Renal cortical epithelial cell (primary cell): ENCODE data around the gene PFKL. TPM values are rescaled to one million over a fixed set of nuclear protein-coding genes. Genes with fewer than 3 reads are reported as not detected.
"Not testable (repeated sequence)": the region's sequence is repeated elsewhere in the genome, so short reads cannot be mapped to it uniquely, and the experiment has no call there.

Source experiments
- DNase-seq: peaks from one replicate; pipeline ENCODE4 v3.0.0-alpha.2; 2011; ENCODE audit warnings: low read depth
- total RNA-seq: library from RNA; depleted of rRNA; stranded (reverse); fragments of >200 nt; gene quantifications from 2 replicates; pipeline ENCODE4 v1.2.3, GENCODE V29; 2014

The PFKL gene
- total RNA-seq, 1 donor from 2014 or later: 250 TPM

DNA sequence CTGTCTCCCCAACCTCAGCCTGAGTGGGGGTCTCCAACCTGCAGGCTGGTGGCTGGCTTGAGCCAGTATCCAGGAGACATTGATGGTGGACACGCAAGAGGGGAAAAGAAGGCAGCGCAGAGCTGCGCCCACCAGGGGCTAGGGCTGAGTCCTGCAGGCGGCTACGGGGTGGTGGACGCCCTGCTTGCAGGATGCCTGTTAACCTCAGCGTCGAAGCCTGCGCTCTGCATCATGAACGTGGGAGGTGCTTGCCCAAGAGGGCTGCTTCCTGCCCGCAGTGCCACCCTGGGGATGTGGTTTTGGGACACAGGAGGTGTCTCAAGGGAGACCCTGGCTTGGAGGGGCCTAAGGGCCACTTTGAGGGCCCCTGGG lies 27.7 kb downstream of the PFKL start:
- no peak for DNase-seq

DNA sequence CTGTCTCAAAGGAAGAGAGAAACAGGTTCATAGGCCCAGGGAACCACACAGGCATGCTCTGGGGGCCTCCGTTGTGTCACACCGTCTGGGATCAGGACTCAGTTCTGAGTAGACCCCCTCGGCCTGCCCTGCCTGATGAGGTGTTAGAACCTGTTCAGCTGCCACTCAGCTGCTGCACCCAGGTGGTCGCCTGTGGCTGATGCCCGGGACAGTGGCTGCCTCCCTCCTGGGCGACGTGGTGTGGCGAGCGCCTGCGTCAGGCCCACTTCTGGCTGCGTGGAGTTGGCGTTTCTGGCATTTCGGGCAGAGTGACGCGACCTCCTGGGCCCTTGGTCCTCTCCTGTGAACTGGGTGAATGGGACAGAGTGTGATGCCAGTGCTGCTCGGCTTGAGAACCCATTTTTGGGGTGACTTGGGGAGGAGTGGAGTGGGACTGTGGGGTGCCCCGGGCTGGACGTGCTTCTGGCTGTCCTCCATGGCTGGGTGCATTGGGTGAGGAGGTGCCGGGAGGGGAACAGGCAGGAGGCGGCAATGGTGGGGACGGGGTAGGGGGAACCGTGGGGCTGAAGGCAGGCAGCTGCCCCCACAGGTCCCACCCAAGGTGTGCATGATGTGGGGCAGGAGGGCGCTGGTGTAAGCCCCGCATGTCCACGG lies 28.5 kb downstream of the PFKL start:
- no peak for DNase-seq

DNA sequence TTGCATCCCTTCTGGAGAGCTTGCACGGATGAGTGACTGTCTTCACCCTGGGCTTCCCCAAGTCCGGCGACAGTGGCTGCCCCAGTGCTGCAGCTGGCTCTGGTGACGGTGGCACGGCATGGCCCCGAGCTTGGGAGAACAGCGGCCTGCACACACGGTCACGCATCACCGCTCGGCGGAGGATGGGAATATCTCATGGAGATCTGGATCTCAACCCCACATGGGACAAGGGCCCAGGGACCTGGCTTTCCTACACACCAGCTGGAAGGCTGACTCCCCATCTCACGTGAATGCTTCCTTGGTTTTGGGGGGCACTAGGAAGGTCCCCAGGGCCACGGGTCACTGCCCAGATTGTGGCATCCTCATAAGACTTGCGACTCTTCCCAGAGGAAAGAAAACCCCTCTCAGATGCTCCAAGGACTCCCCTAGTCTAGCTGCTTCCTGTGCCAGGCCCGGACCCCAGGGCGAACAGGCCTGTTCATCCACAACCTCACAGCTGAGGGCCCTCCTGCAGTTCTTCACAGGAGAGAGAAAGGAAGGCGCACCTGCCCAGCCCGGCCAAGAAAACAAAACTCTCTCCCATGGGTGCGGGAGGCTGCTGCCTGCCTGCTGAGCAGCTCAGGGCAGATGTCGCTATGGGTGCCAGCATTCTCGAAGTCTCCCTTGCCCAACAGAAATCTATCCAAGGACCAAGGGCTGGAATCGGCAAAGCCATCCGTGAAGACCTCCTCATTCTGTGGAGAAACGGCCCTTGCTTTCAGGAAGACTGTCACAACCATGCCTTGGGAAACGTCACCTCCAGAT lies 29.4 kb downstream of the PFKL start:
- peak; percentile 3 for DNase-seq

DNA sequence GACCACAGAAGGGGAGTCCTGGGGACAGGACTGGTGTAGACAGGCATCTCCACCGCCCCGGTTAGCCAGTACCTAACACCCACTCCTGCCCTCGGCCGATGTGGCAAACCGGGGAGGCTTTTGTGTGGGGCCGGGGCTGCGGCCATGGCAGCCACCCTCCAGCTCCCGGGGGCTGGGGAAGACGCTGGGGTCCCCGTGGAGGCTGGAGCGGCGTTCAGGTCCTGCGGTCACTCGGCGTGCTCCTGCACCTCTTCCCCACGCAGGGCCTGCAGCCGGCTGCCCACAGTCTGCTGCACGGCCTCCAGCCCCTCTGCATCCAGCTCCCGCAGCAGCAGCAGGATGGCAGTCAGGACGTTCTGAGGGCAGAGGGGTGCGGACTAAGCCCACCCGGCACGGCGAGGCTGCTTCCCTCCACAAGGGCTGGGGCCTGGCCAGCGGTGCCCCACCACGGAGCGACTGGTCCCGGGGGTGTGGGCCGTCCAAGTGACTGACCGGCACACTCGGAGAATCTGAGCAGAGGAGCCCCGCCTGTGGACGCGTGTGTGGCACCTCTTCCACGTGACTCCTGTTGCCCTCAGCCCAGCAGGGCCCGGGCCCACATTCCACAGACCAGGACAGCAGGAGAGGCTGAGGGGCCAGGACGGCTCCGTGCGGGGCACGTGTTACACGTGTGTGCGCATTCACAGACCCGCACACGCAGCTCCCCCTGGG lies 30.3 kb downstream of the PFKL start:
- no peak for DNase-seq

DNA sequence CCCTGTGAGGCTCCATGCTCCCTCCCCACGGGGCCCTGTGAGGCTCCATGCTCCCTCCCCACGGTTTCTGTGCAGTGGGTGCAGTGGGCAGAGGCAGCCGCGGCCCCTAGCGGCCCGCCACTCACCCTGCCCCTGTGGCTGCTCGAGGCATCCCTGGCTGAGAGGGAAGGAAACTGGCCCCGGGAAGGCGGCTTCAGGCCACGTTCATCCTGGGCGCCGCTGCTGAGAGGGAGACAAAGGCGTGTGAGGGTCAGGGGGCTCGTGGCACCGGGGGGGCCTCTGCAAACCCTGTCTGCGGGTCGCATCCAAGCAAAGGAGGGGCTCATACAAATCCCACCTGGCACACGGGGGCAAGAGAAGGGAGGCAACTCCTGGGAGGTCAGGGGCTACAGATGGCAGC lies 30.8 kb downstream of the PFKL start:
- DNase-seq: no peak

DNA sequence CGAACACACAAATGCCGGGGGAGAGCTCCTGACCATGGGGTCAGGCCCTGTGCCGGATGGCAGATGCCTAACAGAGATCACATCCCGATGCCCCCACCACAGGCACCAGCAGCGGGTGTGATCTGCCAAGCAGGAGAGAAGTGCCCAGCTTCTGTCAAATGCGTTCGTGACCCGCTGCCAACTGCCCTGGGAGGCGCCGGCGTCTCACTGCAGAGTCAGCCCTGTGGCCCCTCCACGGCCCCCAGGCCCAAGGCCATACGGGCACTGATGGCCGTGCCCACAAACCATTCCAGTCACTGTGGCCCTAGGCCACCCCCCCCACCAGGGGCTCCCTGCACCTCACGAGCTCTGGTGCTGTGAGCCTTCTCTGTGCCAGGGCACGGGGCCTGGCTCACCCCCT lies 31.4 kb downstream of the PFKL start:
- no peak for DNase-seq

DNA sequence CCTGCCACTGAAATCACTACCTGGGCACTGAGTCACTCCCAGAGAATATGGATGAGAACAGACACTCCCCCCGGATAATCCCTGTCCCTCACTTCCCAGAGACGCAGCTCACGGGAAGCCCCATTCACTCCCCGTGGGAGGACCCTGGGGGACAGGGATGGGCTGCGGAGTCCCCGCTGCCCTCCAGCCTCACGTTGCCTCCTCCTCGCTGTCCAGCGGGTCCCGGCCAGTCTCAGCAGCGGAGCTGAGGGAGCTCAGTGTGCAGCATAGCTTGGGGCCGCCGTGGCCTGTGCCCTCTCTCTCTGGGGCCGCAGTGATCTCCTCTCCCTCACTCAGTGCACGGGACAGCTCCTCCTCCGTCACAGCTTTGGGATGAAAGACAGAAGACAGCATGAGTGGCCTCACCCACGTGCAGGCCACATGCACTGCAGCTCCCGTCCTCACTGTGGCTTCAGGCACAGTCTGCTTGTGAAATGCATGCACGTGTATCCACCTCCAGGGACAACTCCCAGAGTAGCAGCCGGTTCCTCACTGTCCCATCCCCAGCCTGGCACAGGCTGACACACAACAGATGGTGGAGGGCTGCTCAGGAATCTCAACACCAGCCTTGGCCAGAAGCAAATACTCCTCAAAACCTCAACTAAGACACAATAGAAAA lies 31.9 kb downstream of the PFKL start:
- no peak for DNase-seq

DNA sequence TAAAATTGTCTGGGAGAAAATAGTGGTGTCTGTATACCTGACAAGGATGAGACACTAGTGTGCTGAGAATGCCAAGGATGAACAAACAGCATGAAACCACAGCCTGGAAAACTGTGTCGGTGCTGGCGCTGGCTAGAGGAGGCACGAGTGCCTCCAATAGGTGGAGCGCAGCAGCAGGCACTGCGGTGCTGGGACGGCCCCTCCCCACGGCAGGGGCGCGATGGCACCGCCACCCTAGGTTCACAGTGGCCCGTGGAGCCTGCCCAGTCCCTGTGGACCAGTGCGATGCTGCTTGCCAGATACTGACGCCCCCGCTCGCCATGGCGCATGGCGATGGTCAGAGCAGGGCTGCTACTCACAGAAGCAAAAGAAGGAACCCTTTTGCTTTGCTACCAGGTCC lies 32.5 kb downstream of the PFKL start:
- DNase-seq: no peak

DNA sequence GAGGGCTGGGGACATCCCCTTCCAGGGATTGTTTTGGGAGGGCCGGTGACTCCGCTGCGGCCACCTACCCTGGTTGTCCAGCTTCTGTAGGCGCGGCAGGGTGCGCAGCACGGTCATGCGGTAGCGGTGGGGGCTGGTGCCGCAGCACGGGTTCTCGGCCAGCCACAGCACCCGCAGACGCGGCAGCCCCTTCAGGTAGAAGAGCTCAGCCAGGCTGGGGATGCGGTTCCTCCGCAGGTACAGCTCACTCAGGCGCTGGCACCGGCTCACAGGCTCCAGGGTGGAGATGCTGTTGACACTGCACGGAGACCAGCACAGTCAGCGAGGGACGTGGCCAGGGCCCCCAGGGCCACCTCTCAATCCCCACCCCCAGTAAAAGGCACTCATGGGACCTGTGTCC lies 33.1 kb downstream of the PFKL start:
- no peak for DNase-seq

DNA sequence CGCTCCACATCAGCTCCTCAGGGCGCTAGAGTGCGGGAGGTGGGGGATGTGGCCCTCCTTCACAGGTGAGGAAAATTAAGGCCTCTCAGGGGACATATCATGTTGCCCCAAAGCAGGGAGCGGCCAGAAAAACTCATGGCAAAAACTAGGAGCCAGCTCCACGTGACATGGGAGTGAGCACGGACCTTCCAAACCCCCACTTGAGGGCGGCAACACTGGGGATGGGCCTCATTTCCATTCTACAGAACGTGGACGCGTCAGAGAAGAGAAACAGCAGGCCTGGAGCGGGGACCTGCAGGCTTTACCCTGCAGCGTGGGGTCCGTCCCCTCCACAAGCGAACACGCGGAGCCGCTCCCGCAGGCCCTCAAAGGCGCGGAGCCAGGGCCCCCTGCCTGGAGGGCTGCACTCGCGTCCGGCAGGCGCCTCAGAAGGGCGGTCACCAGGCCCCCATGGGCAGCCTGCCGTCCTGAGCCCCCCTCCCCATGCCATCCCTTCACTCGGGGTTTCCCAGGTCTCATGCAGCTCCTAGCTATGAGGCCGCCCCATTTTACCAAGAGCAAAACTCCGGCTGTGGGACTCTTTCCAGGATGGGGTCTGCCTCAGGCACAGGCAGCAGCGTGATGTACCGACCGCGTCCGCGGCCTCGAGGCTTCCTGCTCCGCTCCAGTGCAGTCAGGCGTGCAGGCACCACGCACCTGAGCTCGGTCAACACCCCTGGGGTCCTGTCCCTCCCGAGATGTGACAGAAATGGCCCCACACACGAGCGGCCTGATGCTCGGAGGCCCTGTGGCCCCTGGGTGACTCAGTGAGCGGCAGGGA lies 33.9 kb downstream of the PFKL start:
- no peak for DNase-seq

DNA sequence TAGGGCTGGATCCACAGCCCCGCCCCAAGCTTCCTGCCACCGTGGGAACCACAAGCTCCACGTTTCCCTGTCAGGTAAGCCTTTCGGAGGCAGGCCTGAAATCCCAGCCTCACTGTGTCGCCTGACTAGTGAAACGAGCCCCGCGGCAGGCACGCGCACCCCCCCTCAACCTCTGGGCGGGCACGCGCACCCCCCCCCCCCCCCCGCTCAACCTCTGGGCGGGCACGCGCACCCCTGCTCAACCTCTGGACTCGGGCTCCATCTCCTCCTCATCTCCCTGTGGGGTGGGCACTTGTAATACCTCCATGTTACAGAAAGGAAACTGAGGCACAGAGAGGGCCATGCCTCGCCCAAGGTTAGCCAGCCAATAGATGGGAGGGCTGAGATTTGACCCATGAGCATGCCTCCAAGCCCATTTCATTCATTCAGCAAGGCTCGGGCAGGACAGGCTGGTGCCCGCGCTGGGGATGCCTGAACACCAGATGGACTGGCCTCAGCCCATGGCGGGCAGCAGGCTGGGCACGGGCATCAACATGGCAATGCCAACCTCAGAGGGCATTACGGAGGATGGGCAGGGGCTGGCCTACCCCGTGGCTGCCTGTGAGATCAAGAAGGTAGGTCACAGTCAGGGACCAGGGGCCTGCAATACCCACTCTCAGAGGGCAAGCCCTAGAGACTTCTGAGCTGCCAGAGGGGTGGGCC lies 34.6 kb downstream of the PFKL start:
- DNase-seq: peak; percentile 6

DNA sequence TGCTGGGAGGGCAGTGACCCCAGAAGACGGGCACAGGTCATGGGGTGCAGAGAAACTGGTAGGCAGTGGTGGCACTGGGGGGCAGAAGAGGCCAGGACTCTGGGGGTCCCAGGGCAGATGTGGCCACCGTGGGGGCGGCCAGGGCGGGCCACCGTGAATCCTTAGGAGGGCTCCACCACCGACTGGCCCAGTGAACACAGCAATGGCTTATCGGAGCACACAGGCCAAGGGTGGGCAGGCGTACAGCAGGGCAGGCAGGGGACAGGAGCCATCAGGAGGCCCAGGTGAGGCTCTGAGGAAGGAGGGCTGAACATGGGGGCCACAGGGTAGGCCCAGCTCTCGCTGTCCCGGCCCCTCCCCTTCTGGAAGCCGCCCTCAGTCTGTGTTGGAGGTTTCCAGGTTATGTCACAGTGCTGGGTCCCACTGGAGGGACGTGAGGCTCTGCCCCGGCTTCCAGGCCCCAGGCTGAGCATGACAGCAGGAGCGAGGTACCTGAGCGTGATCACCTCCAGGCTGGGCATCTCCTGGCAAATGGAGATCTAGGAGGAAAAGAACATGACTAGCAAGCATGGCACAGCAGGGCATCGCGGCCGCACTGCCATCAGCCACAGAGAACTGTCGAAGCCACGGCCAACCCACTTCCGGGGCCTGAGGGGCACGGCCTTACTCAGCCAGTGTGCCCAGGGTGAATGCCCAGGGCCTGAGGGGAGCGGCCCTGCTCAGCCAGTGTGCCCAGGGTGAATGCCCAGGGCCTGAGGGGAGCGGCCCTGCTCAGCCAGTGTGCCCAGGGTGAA lies 35.6 kb downstream of the PFKL start:
- no peak for DNase-seq

DNA sequence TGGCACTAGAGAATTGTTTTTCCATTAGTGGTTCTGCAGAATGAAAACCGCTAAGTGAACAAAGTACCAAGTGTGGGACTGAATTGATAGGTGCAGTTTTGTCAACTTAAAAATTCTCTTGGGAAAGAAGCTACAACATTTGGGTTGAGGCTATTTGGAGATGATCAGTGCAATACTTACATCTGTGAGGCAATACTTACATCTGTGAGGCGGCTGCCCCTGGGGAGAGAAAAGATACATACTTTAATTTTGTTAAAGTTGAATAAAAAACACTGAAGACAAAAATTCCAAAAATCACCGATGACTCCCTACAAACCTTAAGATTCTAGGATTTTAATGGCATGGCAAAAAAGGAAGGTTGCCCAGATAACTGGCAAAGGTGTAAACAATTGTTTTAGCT lies 37.6 kb downstream of the PFKL start:
- DNase-seq: no peak

DNA sequence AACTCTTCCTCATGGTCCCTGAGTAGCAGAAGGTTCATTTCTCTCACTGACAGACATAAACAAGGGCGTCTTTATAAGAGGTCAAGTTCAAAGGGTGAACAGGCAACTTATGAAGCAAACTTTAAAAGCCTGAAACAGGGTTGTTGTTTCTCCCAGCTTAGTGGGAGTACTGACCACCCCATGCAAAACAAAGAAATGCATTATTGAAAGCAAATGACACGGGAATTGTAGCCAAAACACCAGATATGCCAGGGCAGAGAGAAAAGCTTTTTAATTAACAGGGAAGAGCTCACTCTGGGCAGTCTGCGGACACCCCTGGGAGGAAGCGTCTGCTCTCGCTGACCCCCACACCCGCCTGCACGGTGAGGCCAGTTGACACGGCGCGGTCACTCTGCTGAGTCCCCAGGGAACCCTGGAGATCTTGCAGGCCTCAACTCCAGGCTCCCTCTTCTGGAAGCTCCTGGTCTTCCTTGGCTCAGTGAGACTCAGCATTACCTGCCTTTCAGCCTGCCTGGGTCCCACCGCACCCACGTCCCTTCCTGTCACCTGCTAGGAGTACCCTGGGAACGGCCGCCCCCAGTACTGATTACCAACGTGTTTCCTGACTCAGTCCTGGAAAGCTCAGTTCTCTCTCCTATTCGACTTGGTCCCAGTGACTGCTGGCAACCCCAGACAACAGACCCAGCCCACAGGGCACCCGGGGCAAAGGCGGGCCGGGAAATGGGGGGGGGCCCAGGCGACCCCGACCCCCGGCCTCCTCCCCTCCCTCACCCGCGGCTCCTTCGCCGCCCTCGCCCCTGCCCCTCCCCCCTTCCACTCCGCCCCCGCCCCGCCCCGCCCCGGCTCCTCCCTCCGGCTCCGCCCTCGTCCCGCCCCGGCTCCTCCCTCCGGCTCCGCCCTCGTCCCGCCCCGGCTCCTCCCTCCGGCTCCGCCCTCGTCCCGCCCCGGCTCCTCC lies 38.4 kb downstream of the PFKL start:
- DNase-seq: peak; percentile 59

DNA sequence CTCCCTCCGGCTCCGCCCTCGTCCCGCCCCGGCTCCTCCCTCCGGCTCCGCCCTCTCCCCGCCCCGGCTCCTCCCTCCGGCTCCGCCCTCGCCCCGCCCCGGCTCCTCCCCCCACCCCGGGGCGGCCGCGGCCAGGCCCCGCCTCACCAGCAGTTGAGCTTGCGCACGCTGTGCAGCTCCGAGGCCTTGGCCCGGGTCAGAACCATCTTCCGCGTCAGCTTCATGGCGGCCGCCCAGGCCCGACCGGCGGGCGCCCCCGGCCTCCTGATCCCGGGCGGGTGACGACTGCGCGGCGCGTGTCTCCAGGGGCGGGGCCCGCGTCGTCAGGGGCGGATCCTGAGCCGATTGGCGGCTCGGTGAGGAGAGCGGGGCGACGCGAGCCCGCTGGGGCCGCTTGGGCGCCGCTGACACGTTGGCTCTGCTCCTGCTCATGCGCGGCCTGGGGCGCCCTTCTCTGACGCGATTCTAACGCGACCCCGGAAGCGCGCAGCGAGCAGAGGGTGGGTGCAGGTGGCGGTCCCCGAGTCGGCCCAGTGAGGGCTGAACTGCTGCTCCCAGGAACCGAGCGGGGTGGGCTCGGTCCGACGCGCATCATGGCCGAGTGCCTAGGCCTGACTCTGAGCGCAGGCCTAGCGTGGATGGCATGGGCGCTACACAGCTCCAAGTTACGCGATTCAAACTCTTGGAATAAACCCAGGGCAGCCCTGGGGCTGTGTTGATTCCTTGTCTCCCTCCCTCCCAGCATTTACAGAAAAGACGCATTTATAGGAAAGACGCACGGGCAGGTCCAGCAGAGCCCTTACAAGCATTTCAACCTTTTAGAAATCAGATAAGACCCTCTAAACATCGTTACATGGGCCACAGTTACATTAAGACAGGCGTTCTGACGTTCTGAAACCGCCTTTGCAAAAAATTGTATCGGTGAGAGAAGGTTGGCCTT lies 39.4 kb downstream of the PFKL start, which contains the start of gene CFAP410:
TSS of gene CFAP410 (minus strand) at position 420 of the 940 bp plus-strand sequence. CDS start at position 224, 196 bp downstream.
- peak; percentile 78 for DNase-seq

DNA sequence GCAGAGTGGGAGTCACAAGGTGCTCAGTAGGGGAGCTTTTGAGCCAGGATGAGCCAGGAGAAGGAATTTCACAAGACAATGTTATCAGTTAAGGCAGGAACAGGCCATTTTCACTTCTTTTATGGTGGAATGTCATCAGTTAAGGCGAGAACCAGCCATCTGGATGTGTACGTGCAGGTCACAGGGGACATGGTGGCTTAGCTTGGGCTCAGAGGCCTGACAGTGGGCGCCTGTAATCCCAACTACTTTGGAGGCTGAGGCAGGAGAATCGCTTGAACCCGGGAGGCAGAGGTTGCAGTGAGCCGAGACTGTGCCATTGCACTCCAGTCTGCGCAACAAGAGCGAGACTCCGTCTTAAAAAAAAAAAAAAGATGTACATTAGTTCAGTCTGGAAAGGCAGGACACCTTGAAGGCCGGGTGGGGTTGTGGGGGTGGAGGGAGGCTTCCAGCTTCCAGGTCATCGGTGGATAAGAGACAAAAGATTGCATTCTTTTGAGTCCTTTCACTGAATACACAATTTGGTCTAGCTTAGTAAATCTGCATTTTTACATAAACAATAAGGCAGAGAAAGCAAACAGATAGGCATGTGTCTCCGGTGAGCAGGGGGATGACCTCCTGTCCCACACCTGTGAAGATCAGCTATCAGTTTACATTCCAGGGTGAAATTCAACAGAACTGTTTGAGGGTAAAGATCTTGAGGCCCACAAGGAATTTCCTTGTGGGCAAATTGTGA lies 42.0 kb downstream of the PFKL start:
- not testable (repeated sequence) for DNase-seq

DNA sequence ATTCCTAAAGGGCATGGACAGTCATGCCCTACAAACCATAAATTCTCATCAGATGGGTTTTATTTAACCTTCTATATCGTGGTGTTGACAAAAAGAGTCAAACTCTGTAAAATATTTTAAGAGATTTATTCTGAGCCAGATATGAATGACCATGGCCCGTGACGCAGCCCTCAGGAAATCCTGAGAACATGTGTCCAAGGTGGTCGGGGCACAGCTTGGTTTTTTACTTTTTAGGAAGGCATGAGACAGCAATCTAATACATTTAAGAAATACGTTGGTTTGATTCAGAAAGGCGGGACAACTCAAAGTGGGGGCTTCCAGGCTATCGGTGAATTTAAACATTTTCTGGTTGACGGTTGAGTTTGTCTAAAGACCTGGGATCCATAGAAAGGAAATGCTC lies 43.1 kb downstream of the PFKL start:
- not testable (repeated sequence) for DNase-seq
